Uterus (tissue), 2 donors: ENCODE results near the gene SMAP1.

ENCODE experiments used
- CTCF ChIP-seq, 4 experiments: fragments of 200-600 bp in 2 of 4; fragments of 450-650 bp in 2 of 4; sonication (generic) in 2 of 4; IDR thresholded peaks; one replicate each; pipeline ENCODE4 v1.5.1; 2016 to 2019; ENCODE audit warnings: antibody characterized with exemption in 4 of 4, mild to moderate bottlenecking in 2 of 4, moderate library complexity in 1 of 4
- POLR2A ChIP-seq, 2 donors: fragments of 450-650 bp; IDR thresholded peaks; one replicate each; pipeline ENCODE4 v1.6.1; 2016; ENCODE audit warnings: antibody characterized with exemption in 2 of 2, mild to moderate bottlenecking in 1 of 2, moderate library complexity in 1 of 2

DNA sequence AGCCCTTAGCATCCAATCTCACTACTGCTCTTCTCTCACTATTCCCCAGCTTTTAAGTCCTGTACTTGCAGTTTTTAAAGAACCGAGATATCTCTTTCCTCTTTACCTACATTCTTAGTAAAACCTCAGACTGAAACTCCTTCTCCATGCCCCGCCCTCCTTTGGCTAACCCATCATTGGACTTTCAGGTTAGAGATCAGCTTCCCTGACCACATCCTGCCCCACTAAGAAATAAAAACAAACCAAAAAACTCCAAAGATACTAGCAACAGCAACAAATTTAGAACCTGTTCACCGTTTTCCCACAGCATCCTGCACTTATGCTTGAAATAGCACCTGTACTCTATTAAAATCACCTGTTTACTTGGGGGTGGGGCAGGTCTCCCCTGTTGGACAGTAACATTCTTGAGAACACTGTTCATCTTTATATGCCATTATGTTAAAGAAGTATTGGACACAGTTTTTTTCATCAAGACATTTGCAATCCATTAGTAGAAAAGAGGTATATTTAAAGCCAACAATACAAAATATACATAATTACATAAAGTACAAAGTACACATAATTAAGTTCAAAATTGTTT lies 16.3 kb upstream of the SMAP1 start:
- TF ChIP-seq CTCF (IDR thresholded peaks at IDR 0.05): no peak
- no peak for TF ChIP-seq POLR2A (IDR thresholded peaks at IDR 0.05)
